ENCODE results near the gene ALDH3A1.

ALDH3A1 gene

GRCh38 chr17:19702217-19702641, 45.9 kb downstream of the ALDH3A1 start:
- no peak for DNase-seq

Measured in activated CD8-positive, alpha-beta memory T cell treated with anti-CD3 and anti-CD28 coated beads, Interleukin-2, amount 50 U/mL, for 4 hours (primary cell).